HG02885 (cell line): ENCODE measurements around the gene DDIT4.
"Not testable (repeated sequence)": the region's sequence is repeated elsewhere in the genome, so short reads cannot be mapped to it uniquely, and the experiment has no call there.

Experiments
- ATAC-seq: cut with Tn5 transposase; IDR thresholded peaks from one replicate; pipeline ENCODE4 v1.9.1; 2021; ENCODE audit warnings: mild to moderate bottlenecking; ENCODE audit not compliant: unreplicated experiment, poor library complexity

Gene DDIT4

DNA sequence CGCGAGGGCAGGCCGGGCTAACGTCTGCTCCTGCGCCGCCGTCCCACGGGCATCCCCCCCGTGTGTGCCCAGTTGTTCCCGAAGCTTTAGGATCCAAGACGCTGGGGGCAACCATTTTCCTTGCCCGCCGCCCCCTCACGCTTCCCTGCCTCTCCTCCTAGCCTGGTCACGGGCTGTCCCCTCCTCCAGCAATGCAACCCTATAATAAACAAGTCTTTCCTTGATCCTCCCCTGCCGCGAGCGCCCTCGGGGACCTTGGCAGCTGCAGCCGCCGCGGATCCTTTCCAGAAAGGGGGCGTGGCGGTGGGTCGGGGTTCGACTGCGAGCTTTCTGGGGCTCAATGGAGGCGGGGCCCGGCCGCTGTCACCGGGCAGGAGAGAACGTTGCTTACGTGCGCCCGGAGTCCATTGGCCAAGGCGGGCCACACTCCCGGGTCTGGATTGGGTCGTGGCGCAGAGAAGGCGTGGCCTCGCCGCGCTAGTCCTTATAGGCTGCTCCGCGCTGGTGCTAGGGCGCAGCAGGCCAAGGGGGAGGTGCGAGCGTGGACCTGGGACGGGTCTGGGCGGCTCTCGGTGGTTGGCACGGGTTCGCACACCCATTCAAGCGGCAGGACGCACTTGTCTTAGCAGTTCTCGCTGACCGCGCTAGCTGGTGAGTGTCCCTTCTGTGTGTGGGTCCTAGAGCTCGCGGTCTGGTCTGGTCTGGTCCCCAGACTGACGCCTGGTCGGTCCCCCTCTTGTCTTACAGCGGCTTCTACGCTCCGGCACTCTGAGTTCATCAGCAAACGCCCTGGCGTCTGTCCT, at the start of gene DDIT4:
Gene DDIT4 (plus strand): TSS at position 515 of the 803 bp plus-strand sequence. CDS start 293 bp downstream, outside the sequence.
- ATAC-seq, result peak; percentile 90

DNA sequence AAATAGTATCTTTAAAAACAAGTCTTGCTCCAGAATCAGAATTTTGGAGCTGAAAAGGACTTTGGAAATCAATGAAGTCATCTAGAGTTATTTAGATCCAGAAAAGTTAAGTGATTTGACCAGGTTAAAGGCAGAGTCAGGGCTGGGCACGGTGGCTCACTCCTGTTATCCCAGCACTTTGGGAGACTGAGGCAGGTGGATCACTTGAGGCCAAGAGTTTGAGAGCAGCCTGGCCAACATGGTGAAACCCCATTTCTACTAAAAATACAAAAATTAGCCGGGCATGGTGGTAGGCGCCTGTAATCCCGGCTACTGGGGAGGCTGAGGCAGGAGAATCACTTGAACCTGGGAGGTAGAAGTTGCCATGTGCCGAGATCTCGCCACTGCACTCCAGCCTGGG, 49.5 kb upstream of the DDIT4 start:
- ATAC-seq, result not testable (repeated sequence)

DNA sequence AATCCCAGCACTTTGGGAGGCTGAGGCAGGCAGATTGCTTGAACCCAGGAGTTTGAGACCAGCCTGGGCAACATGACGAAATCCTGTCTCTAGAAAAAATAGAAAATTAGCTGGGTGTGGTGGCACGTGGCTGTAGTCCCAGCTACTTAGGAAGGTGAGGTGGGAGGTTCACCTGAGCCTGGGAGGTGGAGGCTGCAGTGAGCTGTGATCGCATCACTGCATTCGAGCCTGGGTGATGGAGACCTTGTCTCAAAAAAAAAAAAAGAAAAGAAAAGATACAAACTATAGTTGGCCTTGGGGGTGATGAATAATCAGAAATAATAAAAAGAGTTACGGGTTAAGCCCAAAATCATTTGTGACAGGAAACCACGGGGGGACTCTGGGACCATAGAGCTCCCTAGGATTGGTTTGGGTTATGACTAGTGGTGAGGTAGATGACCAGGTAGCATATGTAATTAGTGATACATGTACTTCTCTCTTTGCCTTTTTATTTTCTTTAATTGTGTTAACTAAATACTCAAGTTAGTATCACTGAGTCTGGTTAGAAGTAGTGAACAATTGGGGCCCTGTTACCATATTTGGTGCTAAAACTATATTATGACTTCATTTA, 47.2 kb upstream of the DDIT4 start:
- no peak for ATAC-seq

- ATAC-seq, result no peak
These were observed 45.9 kb upstream of the DDIT4 start for GRCh38 chr10:72227826-72228225.

DNA sequence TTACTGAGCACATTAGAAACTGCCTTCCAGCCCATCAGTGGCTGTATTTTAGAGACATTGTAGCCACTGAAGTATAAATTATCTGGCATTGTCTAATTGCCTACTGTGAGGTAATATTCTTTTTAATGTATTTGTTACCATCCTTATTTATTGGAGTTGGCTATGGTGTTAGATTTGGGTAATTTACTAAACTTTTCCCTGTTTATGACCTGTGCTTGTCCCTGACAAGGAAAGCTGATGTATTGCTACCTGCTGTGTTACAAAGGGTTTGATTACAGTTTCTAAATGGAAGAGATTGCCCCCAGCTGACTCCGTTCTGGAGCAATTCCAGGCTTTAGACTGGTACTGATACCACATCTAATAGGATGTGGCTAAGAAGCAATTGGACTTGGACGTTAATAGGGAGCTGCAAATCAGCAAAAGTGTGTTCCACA, 45.4 kb upstream of the DDIT4 start:
- ATAC-seq, result no peak

DNA sequence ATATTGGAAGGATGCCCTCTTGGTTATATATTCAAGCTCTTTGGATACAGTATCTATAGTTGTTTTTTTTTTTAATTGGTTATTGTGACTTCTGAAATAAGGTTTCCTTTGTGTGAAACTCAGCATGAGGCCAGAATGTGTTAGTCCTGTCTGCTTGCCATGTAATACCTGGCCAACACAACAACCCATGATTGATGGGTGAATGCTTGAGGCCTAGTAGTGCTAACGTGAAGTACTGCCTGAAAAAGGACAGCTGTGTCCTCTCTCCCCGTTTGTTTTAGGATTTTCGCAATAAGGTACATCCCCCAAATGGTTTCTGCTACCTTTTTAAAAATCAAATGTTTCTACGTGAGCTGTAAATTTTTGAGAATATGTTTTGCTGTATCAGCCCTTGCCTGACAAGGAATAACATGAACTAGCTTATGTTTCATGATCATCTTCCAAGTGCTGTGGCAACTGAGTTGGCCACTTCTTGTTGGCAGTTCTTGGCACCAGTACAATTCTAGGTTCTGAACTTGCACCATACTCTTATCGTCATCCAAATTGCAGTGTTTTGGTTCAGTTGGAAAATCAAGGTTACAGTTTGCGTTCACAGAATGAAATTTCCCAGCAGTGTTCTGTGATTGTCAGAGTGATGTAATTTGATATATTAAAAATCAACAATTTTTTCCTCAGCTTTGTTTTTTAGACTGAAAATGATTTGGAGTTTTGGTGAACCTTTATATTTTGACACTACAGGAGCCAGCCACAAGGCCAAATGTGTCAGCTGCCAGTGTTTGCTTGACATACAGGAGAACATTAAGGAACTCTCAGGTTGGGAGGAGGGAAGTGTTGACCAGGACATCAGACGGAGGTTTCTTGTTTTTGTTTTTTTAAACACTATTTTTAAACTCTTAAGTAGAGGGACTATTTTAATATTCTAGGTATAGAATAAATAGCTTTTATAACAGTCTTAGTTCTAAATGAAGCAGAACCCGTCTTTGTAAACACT, 44.2 kb upstream of the DDIT4 start:
- no peak for ATAC-seq

- no peak for ATAC-seq
These were observed 40.1 kb upstream of the DDIT4 start for GRCh38 chr10:72233621-72234020.

DNA sequence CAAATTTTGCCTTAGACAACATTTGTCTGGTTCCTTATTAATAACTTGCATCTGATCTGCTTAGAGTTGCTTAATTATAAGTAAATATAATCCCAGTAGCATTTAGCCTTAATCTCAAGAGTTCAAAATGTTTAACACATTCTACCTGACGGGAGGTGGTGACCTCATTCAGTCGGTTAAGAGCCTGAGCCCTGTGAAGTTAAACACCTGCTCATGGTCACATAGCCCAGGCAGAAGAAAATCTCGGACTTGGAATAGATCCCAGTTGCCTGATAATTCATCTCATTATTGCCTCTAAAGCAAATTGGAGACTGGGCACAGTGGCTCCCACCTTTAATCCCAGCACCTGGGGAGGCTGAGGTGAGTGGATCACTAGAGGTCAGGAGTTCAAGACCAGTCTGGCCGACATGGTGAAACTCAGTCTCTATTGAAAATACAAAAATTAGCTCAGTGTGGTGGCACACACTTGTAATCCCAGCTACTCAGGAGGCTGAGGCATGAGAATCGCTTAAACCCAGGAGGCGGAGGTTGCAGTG, 39.1 kb upstream of the DDIT4 start:
- no peak for ATAC-seq

- no peak for ATAC-seq
These were observed 38.0 kb upstream of the DDIT4 start for GRCh38 chr10:72235544-72236279.

- no peak for ATAC-seq
These were observed 35.1 kb upstream of the DDIT4 start for GRCh38 chr10:72238392-72239175.

- no peak for ATAC-seq
These were observed 34.3 kb upstream of the DDIT4 start for GRCh38 chr10:72239409-72239808.

- no peak for ATAC-seq
These were observed 33.4 kb upstream of the DDIT4 start for GRCh38 chr10:72240371-72240770.

DNA sequence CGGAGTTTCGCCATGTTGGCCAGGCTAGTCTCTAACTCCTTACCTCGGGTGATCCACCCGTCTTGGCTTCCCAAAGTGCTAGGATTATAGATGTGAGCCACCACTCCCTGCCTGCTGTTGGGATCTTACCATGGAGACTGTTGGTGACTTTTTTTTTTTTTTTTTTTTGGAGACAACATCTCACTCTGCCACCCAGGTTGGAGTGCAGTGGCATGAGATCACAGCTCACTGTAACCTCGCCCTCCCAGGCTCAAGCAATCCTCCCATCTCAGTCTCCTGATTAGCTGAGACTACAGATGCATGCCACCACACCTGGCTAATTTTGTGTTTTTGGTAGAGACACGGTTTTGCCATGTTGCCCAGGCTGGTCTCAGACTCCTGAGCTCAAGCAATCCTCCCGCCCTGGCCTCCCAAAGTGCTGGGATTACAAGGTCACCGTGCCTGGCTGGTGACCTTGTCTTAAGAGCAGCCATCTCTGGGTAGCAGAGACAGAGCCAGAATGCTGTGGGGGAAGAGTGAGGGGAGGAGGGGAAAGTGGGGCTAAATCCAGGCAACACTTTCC, 32.0 kb upstream of the DDIT4 start:
- no peak for ATAC-seq

DNA sequence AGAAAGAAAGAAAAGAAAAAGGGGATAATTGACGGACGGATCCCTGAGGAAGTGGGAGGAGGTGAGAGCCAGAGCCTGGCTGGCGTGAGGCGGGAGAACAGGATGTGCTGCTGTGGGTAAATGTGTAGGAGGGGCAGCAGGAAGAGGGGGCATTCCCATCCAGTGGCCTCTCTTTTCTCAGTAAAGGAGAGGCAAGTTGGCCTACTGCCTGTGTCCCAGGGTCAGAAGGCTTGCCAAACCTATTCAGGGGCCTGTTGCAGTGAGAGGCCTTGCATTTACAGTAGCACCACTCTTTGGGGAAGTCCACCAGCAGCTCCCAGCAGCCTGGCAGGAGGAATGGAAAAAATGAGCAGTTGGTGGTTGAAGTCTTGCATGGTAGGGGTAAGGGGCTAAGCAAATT, 31.0 kb upstream of the DDIT4 start:
- no peak for ATAC-seq

GRCh38 chr10:72243822-72244437, 29.8 kb upstream of the DDIT4 start:
- ATAC-seq, result no peak

- ATAC-seq, result no peak
These were observed 29.1 kb upstream of the DDIT4 start for GRCh38 chr10:72244573-72245038.

DNA sequence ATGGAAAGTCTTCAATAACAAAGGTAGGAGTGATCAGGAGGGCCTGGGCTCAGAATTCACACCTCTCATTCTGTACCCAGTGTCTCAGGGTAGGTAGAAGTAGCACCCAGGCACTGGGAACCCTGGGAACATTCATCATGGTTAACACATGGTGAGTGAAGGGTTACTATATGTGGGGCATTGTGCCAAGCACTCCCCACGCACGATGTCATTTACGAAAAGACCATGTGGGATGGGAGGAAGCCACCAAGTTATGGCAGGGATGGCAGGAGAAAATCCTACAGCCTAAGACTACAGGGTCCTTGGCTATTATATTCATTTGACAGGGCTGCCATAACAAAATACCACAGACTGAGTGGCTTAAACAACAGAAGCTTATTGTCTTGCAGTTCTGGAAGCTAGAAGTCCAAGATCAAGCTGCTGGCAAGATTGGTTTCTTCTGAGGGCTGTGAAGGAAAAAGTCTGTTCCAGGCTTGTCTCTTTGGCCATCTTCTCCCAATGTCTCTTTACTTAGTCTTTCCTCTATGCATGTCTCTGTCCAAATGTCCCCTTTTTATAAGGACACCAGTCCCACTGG, 27.7 kb upstream of the DDIT4 start:
- ATAC-seq, result no peak
